Stimulated activated CD8-positive, alpha-beta memory T cell treated with anti-CD3 and anti-CD28 coated beads, Interleukin-4, amount 100 ng/mL, for 48 hours (primary cell): ENCODE results near the gene ELMO1.
"Not testable (repeated sequence)": the region's sequence is repeated elsewhere in the genome, so short reads cannot be mapped to it uniquely, and the experiment has no call there.

Source experiments
- DNase-seq: peaks from one replicate; pipeline ENCODE4 v3.0.0-alpha.2; 2020

ELMO1 gene

GRCh38 chr7:37173670-37174069 lies 275.0 kb downstream of the ELMO1 start:
- no peak for DNase-seq

- no peak for DNase-seq
Measured at GRCh38 chr7:37162106-37162505, 286.6 kb downstream of the ELMO1 start.

- DNase-seq = no peak
Measured at GRCh38 chr7:37160656-37161055, 288.0 kb downstream of the ELMO1 start.

DNA sequence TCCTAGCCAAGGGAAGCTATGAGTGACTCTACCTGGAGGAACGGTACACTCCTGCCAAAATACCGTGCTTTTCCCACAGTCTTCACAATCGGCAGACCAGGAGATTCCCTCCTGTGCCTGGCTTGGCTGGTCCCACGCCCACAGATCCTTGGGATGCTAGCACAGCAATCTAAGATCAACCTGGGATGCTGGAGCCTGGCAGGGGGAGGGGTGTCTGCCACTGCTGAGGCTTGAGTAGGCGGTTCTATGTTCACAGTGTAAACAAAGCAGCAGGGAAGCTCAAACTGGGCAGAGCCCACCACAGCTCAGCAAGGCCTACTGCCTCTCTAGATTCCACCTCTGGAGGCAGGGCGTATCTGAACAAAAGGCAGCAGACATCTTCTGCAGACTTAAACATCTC lies 295.3 kb downstream of the ELMO1 start:
- no peak for DNase-seq

DNA sequence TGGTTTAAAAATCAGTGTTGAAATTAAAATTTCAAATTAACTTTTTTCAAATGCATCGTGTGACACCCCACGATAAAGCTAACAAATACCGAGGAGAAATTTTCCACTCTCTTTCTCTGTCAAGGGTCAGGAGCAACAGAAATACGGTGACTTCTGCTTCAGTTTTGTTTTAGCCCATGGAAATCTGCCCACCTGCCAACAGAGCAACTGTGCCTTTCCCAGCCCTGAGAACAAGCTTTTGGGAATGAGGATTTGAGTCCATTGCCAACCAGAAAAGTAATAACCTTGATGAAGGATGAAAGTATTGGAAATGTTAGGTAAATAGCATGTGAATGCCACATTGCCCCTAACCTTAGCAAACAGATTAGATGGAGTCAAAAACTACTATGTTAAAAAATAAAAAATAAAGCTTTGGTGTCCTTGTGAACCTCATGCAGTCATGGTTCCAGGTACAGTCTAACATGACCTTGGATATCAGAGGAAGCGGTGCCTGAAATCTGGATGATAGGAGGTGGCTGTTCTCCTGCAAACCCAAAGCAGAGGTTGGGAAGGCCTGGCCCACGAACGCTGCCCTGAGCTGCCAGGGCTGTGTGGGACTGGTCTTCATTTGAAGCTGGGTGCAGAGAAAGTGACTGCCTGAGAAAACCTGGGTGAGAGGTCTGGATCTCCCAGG lies 296.8 kb downstream of the ELMO1 start:
- DNase-seq = no peak

DNA sequence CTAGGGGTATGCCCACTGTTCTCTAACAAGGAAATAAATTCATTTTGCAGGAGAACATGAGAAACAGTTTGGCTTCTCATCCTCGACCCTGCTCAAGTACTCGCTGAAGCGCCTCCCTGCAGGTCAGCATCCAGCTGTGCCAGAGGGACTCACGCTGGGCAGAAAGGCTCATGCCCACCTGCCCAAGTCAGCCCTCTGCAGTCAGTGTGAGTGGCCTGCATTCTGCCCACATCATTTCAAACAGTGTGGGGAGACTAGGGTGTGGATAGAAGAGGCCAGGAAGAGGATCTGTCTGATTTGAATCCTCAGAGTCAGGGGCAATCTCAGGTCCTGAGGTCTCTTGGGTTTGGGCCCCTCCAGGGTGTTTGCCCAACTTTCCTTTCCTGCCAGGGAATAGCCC lies 297.8 kb downstream of the ELMO1 start:
- no peak for DNase-seq

- no peak for DNase-seq
Measured at GRCh38 chr7:37150180-37150579, 298.5 kb downstream of the ELMO1 start.

GRCh38 chr7:37149773-37150124 lies 298.9 kb downstream of the ELMO1 start:
- DNase-seq = no peak

- DNase-seq = no peak
Measured at GRCh38 chr7:37149051-37149772, 299.5 kb downstream of the ELMO1 start.

GRCh38 chr7:37145682-37146081 lies 303.0 kb downstream of the ELMO1 start:
- DNase-seq = no peak

- DNase-seq = no peak
Measured at GRCh38 chr7:37144423-37144822, 304.2 kb downstream of the ELMO1 start.

GRCh38 chr7:37142958-37143357 lies 305.7 kb downstream of the ELMO1 start:
- DNase-seq = no peak

DNA sequence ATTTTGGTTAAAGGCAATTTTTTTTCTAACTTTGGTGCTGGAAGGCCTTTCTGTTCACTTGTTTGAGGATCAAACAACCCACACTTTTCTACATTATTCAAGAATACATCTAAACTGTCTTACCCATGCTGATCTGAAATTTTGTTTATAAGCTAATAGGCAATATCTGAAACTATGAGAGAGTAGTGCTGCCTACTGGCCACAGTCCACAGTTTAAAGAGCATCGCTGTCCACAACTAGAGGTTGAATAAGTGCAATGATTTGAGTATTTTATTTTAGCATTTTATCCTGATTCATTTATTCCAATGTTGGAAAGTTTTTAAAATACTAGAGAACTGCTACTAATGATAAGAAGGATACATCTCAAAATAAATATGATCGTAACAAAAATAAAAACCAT lies 306.9 kb downstream of the ELMO1 start:
- no peak for DNase-seq

DNA sequence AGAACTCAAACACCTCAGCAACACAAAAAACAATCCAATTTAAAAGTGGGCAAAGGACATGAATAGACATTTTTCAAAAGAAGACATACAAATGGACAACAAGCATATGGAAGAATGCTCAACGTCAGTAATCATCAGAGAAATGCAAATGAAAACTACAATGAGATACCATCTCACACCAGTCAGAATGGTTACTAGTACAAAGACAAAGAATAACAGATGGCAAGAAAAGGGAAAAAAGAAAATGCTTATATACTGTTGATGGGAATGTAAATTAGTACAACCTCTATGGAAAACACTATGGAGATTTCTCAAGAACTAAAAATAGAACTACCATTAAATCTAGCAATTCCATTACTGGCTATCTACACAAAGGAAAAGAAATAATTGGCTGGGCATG lies 314.8 kb downstream of the ELMO1 start:
- not testable (repeated sequence) for DNase-seq

- no peak for DNase-seq
Measured at GRCh38 chr7:37131855-37132254, 316.8 kb downstream of the ELMO1 start.

GRCh38 chr7:37129035-37129425 lies 319.6 kb downstream of the ELMO1 start:
- DNase-seq = no peak

DNA sequence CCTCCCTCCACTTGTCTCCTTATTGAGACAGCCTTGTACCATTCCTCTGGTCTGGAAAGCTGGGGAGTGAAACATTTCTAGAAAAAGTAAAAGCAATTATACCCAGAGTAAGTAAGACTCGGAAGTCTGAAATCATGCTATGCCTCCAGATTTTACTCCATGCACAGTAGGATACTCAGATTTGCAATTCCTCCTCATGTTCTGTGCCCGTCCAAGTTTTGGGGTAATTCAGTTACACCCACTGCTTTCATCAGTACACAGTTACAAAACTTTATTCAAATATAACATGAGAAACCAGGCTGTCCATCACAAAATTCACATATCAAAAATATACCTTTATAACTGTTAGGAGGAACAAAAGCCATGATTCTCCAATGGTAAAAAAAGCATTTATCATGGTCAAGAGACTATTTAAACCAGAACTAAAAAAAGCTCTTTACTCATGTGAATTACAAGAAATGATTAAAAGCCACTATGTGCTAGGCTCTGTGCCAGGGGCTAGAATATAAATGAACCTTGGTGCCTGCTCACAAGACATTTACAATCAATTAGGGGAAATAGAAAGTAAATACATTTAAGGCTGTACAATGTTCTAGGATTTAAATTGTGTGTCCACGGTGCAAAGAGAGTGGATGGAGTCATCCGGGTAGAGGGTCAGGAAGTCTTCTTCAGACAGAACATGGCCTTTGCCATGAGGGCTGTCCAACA lies 320.2 kb downstream of the ELMO1 start:
- no peak for DNase-seq

DNA sequence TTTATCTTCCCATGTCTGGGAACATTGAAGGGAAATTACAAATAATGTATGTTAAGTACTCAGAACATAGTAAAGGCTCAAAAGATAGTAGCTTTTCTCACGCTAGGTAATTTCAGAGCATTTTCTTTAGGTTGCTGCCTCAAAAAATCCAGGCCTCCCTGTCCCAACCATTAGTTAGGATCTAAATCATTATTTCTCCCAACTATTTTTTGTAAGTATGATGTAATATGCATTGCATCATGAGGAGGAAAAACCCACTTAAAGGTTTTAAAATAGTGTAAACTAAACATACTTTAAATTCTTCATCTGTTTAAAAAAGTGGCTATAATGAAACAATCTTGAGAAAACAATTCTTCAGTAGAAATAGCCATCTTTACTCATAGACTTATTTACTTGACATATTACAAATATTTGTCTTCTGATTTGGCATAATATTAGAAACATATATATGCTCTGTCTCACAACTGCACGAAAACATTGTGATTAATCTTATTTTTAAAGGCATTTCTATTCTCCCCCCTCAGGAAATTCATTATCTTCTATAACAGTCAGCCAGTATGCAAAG lies 329.3 kb downstream of the ELMO1 start:
- DNase-seq = no peak

- DNase-seq = no peak
Measured at GRCh38 chr7:37118004-37118403, 330.7 kb downstream of the ELMO1 start.

GRCh38 chr7:37117292-37117691 lies 331.4 kb downstream of the ELMO1 start:
- no peak for DNase-seq

GRCh38 chr7:37116093-37116701 lies 332.5 kb downstream of the ELMO1 start:
- no peak for DNase-seq

DNA sequence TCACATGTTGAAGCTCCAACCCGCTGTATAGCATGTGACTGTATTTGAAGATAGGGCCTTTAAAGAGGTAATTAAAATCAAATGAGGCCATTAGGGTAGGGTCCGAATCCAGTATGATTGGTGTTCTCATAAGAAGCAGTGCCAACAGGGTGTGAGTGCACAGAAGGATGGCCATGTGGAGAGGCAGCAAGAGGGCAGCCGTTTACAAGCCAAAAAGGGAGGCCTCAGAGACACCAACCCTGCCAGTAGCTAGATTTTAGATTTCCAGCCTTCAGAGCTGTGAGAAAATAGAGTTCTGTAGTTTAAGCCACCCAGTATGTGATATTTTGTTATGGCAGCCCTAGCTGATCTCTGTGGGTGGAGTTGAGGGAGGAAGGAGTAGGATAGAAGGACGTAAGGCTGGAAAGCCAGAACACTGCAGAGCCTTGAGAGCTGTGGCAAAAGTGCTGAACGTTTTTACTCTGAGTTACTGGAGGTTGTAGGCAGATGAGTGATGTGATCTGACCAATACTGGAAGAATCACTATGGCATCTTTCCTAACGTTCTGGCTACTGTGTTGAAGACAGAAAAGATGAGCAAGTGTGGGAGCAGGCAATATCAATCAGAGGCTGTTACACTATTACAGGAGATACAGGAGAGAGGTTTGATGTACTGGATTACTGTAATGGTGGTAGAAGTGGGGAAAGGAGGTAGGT lies 334.9 kb downstream of the ELMO1 start:
- DNase-seq = no peak

DNA sequence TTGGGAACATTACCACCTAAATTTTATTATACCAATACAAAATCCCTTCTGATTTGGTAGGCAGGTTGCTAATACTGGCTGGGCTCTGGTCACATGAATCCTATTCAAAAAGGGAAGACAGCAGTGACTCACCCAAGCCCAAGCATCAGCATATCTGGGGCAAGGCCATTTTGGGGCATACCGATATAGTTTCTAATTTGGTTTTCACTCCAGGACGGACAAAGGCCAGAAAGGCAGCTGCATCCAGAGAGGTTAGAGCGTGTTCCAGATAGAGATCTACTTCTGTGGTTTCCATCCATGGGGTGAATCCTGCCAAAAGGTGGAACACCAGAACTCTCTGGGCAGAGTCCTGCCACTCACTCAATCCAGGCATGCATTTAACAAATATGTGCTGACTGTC lies 335.8 kb downstream of the ELMO1 start:
- DNase-seq = no peak
